ENCODE measurements around the gene GLG1.
A peak's percentile ranks its signal among the peaks of the same experiment; 100 is the strongest.
"Not testable (repeated sequence)": the region's sequence is repeated elsewhere in the genome, so short reads cannot be mapped to it uniquely, and the experiment has no call there.

GLG1 gene

GRCh38 chr16:74537746-74538145, 69.2 kb downstream of the GLG1 start:
- not testable (repeated sequence) for DNase-seq (ENCODE audit: low spot score)

- DNase-seq (ENCODE audit: low spot score) = not testable (repeated sequence)
These were observed 72.3 kb downstream of the GLG1 start for GRCh38 chr16:74534650-74535049.

- no peak for DNase-seq (ENCODE audit: low spot score)
These were observed 82.0 kb downstream of the GLG1 start for GRCh38 chr16:74524926-74525325.

GRCh38 chr16:74524117-74524516, 82.8 kb downstream of the GLG1 start:
- DNase-seq (ENCODE audit: low spot score) = no peak

GRCh38 chr16:74523706-74524105, 83.2 kb downstream of the GLG1 start:
- not testable (repeated sequence) for DNase-seq (ENCODE audit: low spot score)

GRCh38 chr16:74522160-74522559, 84.8 kb downstream of the GLG1 start:
- no peak for DNase-seq (ENCODE audit: low spot score)

- DNase-seq (ENCODE audit: low spot score) = peak; percentile 49
These were observed 85.2 kb downstream of the GLG1 start for GRCh38 chr16:74521691-74522090.

GRCh38 chr16:74518934-74519333, 88.0 kb downstream of the GLG1 start:
- DNase-seq (ENCODE audit: low spot score) = not testable (repeated sequence)

- DNase-seq (ENCODE audit: low spot score) = no peak
These were observed 95.0 kb downstream of the GLG1 start for GRCh38 chr16:74511961-74512360.

- DNase-seq (ENCODE audit: low spot score) = no peak
These were observed 101.9 kb downstream of the GLG1 start for GRCh38 chr16:74505011-74505410.

- DNase-seq (ENCODE audit: low spot score) = no peak
These were observed 103.5 kb downstream of the GLG1 start for GRCh38 chr16:74503412-74503811.

- no peak for DNase-seq (ENCODE audit: low spot score)
These were observed 105.1 kb downstream of the GLG1 start for GRCh38 chr16:74501484-74502478.

- no peak for DNase-seq (ENCODE audit: low spot score)
These were observed 106.0 kb downstream of the GLG1 start for GRCh38 chr16:74500907-74501306.

- DNase-seq (ENCODE audit: low spot score) = no peak
These were observed 107.8 kb downstream of the GLG1 start for GRCh38 chr16:74499114-74499513.

GRCh38 chr16:74497761-74498160, 109.2 kb downstream of the GLG1 start:
- DNase-seq (ENCODE audit: low spot score) = no peak

GRCh38 chr16:74496054-74496453, 110.9 kb downstream of the GLG1 start:
- no peak for DNase-seq (ENCODE audit: low spot score)

GRCh38 chr16:74492976-74493375, 113.9 kb downstream of the GLG1 start:
- no peak for DNase-seq (ENCODE audit: low spot score)

- DNase-seq (ENCODE audit: low spot score) = no peak
These were observed 119.0 kb downstream of the GLG1 start for GRCh38 chr16:74487634-74488495.

- no peak for DNase-seq (ENCODE audit: low spot score)
These were observed 121.0 kb downstream of the GLG1 start for GRCh38 chr16:74485916-74486315.

- peak; percentile 83 for DNase-seq (ENCODE audit: low spot score)
These were observed 126.5 kb downstream of the GLG1 start for GRCh38 chr16:74480150-74481029.

- DNase-seq (ENCODE audit: low spot score) = no peak
These were observed 129.7 kb downstream of the GLG1 start for GRCh38 chr16:74477226-74477625.

GRCh38 chr16:74474416-74474815, 132.5 kb downstream of the GLG1 start:
- DNase-seq (ENCODE audit: low spot score) = no peak

All from AG20443 (cell line).